Testis (tissue), 3 donors: ENCODE measurements around the gene CLDN1. TPM values are rescaled to one million over a fixed set of nuclear protein-coding genes. Genes with fewer than 3 reads are reported as not detected.

Experiments used
- DNase-seq: peaks from one replicate; pipeline ENCODE4 v3.0.0-alpha.2; 2019
- H3K27ac ChIP-seq, 2 donors: fragments of 200-600 bp; sonication (generic); one replicate each; pipeline ENCODE4 v1.5.1; 2019
- H3K27me3 ChIP-seq: fragments of 200-600 bp; sonication (generic); one replicate; pipeline ENCODE4 v1.5.1; 2019
- H3K36me3 ChIP-seq: fragments of 200-600 bp; sonication (generic); one replicate; pipeline ENCODE4 v1.5.1; 2017; ENCODE audit warnings: low read depth; ENCODE audit errors: missing control alignments
- H3K4me1 ChIP-seq: fragments of 200-600 bp; sonication (generic); one replicate; pipeline ENCODE4 v1.5.1; 2019
- H3K4me3 ChIP-seq, 2 donors: fragments of 200-600 bp; sonication (generic); one replicate each; pipeline ENCODE4 v1.5.1; 2017 to 2019
- H3K9me3 ChIP-seq: fragments of 200-600 bp; sonication (generic); one replicate; pipeline ENCODE4 v1.5.1; 2017
- CTCF ChIP-seq, 3 experiments: fragments of 450-650 bp in 2 of 3; fragments of 200-600 bp in 1 of 3; sonication (generic) in 1 of 3; IDR thresholded peaks; one replicate each; pipeline ENCODE4 v1.5.1; 2016 to 2019; ENCODE audit warnings: antibody characterized with exemption in 3 of 3, mild to moderate bottlenecking in 2 of 3, moderate library complexity in 1 of 3
- POLR2A ChIP-seq: fragments of 450-650 bp; IDR thresholded peaks from one replicate; pipeline ENCODE4 v1.6.1; 2017; ENCODE audit warnings: antibody characterized with exemption, mild to moderate bottlenecking, moderate library complexity
- WGBS, 2 donors: methylation state at CpG; one replicate each; pipeline ENCODE4 v1.1.5; 2018; 5-methylcytosine and 5-hydroxymethylcytosine counted together
- intact Hi-C: fragments of 100-400 bp; cut with DNase I; formaldehyde crosslinking; loops from one replicate; pipeline ENCODE4 v1.15.1; 2023; ENCODE audit warnings: low total_unique reads
- polyA plus RNA-seq: library from polyadenylated mRNA; stranded (reverse); fragments of 350-450 nt; fragmentation: Illumina TruSeq; extraction: RNeasy Lipid Tissue Mini Kit (QIAGEN cat#74804); gene quantifications from one replicate; pipeline ENCODE4 v1.2.3, GENCODE V29; 2014; ENCODE audit warnings: low read depth, low replicate concordance; ENCODE audit not compliant: insufficient read depth
- total RNA-seq, 2 donors: library from RNA; depleted of rRNA; stranded (reverse); fragments of >200 nt; gene quantifications; one replicate each; pipeline ENCODE4 v1.2.3, GENCODE V29; 2016

CLDN1 gene
- total and polyA plus RNA-seq, 3 donors from 2014 or later: 5.7 to 37.5 (median 37.1) TPM

DNA sequence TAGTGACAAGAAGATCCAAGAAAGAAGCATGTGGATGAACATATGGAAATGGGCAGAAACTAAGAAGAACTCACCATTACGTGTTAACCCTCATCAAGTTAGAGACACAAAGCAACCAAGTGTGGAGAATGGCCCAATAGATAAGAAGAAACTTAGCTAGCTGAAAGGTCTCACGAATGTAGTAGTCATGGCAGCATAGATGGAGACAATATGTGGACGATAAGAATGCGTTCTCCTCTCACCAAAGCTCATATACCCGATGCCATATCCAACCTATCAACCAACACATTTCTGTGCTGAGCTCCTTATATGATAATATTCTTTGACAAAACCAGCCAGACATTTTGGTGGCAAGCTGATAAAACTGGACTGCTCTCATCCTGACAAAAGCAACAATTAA, 15.1 kb upstream of the CLDN1 start:
- no peak for DNase-seq
- no peak overlapping the region for H3K27ac ChIP-seq
- no peaks in the 10 kb centered on the region for H3K4me1 ChIP-seq
- TF ChIP-seq CTCF (IDR thresholded peaks at IDR 0.05) (no peak), POLR2A (no peak)
- H3K36me3 ChIP-seq: no peaks in the 10 kb centered on the region
- no peaks in the 10 kb centered on the region for H3K9me3 ChIP-seq
- intact Hi-C loops: no loop called here
- H3K27me3 ChIP-seq: no peaks in the 10 kb centered on the region
- 80 to 95% methylated on average over 5 of the region's 5 CpGs for WGBS, 2 donors
- H3K4me3 ChIP-seq: no peak overlapping the region

DNA sequence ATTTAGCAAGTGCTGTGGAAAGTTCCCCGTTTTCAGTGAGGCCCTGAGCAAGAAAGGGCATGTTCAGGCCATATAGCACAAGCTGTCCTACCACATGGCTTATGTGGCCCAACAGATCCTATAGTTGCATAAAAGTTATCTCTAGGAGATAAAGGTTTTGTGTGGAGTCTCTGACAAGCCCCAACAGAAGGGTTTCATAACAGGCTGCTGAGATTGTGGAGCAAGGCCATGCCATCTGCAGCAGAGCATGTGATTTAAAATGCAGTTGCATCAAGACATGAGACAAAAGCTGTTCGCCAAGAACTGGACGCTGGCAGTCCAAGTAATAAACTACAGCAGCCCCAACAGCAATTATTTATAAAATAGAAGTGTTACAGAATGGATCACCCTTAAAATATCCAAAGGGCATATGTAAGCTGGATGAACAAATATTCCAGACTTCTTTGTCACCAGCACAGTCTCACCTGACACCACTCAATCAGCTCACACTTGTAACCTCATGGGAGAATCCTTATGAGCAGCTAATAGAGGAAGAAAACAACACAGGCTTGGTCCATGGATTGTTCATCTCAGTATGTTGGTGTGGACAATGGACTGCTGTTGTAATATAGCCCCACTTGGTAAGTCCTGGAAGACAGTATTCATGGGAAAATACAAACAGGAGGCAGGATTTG, 14.4 kb upstream of the CLDN1 start:
- H3K4me1 ChIP-seq: no peaks in the 10 kb centered on the region
- no peaks in the 10 kb centered on the region for H3K36me3 ChIP-seq
- peak; percentile 26 for DNase-seq
- intact Hi-C loops: no loop called here
- no peak overlapping the region for H3K4me3 ChIP-seq
- no peak for TF ChIP-seq CTCF (IDR thresholded peaks at IDR 0.05)
- TF ChIP-seq POLR2A: no peak
- no peaks in the 10 kb centered on the region for H3K9me3 ChIP-seq
- WGBS, 2 donors: 58 to 73% methylated on average over 3 of the region's 3 CpGs
- no peak overlapping the region for H3K27ac ChIP-seq
- H3K27me3 ChIP-seq: no peaks in the 10 kb centered on the region

- Histone ChIP-seq H3K4me3 (no peak overlapping the region), H3K27me3 (no peaks in the 10 kb centered on the region), H3K27ac (no peak overlapping the region), H3K9me3 (no peaks in the 10 kb centered on the region), H3K36me3 (no peaks in the 10 kb centered on the region), H3K4me1 (no peaks in the 10 kb centered on the region)
- DNase-seq: no peak
- no peak for TF ChIP-seq CTCF (IDR thresholded peaks at IDR 0.05)
- no peak for TF ChIP-seq POLR2A
- intact Hi-C loops: no loop called here
- WGBS, 2 donors: 62 to 70% methylated on average over 1 of the region's 1 CpG
These were observed 11.7 kb upstream of the CLDN1 start for GRCh38 chr3:190333961-190334360.

- no peak overlapping the region for H3K27ac ChIP-seq
- H3K9me3 ChIP-seq: no peaks in the 10 kb centered on the region
- H3K4me3 ChIP-seq: no peak overlapping the region
- no peaks in the 10 kb centered on the region for H3K27me3 ChIP-seq
- H3K4me1 ChIP-seq: peaks cover 3% of the 10 kb centered on the region
- WGBS, 2 donors: 79 to 97% methylated on average over 3 of the region's 3 CpGs
- no peak for DNase-seq
- intact Hi-C loops: no loop called here
- no peak for TF ChIP-seq CTCF (IDR thresholded peaks at IDR 0.05)
- TF ChIP-seq POLR2A: no peak
- H3K36me3 ChIP-seq: no peaks in the 10 kb centered on the region
These were observed 8.9 kb upstream of the CLDN1 start for GRCh38 chr3:190330936-190331734.
